ENCODE results near the gene FBXL20.

FBXL20 gene

GRCh38 chr17:39244600-39245570, 156.5 kb downstream of the FBXL20 start:
- peak; percentile 76 for DNase-seq

- DNase-seq, result peak; percentile 39
These were observed 157.3 kb downstream of the FBXL20 start for GRCh38 chr17:39244016-39244599.

- no peak for DNase-seq
These were observed 158.3 kb downstream of the FBXL20 start for GRCh38 chr17:39243155-39243554.

GRCh38 chr17:39240631-39241030, 160.8 kb downstream of the FBXL20 start:
- no peak for DNase-seq

GRCh38 chr17:39239640-39240314, 161.6 kb downstream of the FBXL20 start:
- DNase-seq, result no peak

- DNase-seq, result no peak
These were observed 163.0 kb downstream of the FBXL20 start for GRCh38 chr17:39238311-39238972.

GRCh38 chr17:39237586-39237985, 163.8 kb downstream of the FBXL20 start:
- DNase-seq, result no peak

- no peak for DNase-seq
These were observed 164.4 kb downstream of the FBXL20 start for GRCh38 chr17:39236981-39237441.

GRCh38 chr17:39236450-39236927, 164.9 kb downstream of the FBXL20 start:
- no peak for DNase-seq

- peak; percentile 61 for DNase-seq
These were observed 165.6 kb downstream of the FBXL20 start for GRCh38 chr17:39235555-39236449.

- peak; percentile 65 for DNase-seq
These were observed 169.6 kb downstream of the FBXL20 start for GRCh38 chr17:39231591-39232551.

GRCh38 chr17:39231091-39231561, 170.3 kb downstream of the FBXL20 start:
- DNase-seq, result peak; percentile 37

GRCh38 chr17:39230361-39230760, 171.1 kb downstream of the FBXL20 start:
- no peak for DNase-seq

- peak; percentile 56 for DNase-seq
These were observed 172.0 kb downstream of the FBXL20 start for GRCh38 chr17:39229274-39229913.

GRCh38 chr17:39227364-39227919, 174.0 kb downstream of the FBXL20 start:
- DNase-seq, result no peak

GRCh38 chr17:39225959-39226683, 175.3 kb downstream of the FBXL20 start:
- DNase-seq, result peak; percentile 73

- no peak for DNase-seq
These were observed 176.0 kb downstream of the FBXL20 start, which contains the start of gene STAC2 for GRCh38 chr17:39225308-39225958. Gene STAC2 (minus strand): TSS chr17:39225945. CDS start chr17:39225502, 443 bp downstream.

- no peak for DNase-seq
These were observed 176.6 kb downstream of the FBXL20 start for GRCh38 chr17:39224778-39225307.
